H9 (cell line): ENCODE results near the gene SLC2A5. TPM values are rescaled to one million over a fixed set of nuclear protein-coding genes. Genes with fewer than 3 reads are reported as not detected.

Experiments used
- DNase-seq: peaks from one replicate; pipeline ENCODE4 v3.0.0-alpha.2; 2017
- H2AFZ ChIP-seq: one replicate; pipeline ENCODE4 v1.6.1; 2013; ENCODE audit warnings: mild to moderate bottlenecking, low read length, control low read depth, moderate library complexity
- H2AK5ac ChIP-seq: 2 replicates; pipeline ENCODE4 v1.6.1; 2013; ENCODE audit warnings: low read length, control low read depth, mixed read lengths; ENCODE audit not compliant: insufficient read length
- H2BK120ac ChIP-seq: one replicate; pipeline ENCODE4 v1.6.1; 2013; ENCODE audit warnings: low read depth, mild to moderate bottlenecking, low read length, control low read depth, inconsistent platforms; ENCODE audit not compliant: poor library complexity, severe bottlenecking
- H2BK12ac ChIP-seq: 2 replicates; pipeline ENCODE4 v1.6.1; 2013; ENCODE audit warnings: low read length, control low read depth, mixed read lengths, low read depth; ENCODE audit not compliant: insufficient read length
- H2BK15ac ChIP-seq: 2 replicates; pipeline ENCODE4 v1.6.1; 2013; ENCODE audit warnings: low read depth, low read length, control low read depth
- H2BK20ac ChIP-seq: one replicate; pipeline ENCODE4 v1.6.1; 2013; ENCODE audit warnings: low read depth, mild to moderate bottlenecking, low read length, control low read depth, inconsistent platforms; ENCODE audit not compliant: poor library complexity, severe bottlenecking
- H2BK5ac ChIP-seq: 2 replicates; pipeline ENCODE4 v1.6.1; 2013; ENCODE audit warnings: low read length, control low read depth, mixed read lengths; ENCODE audit not compliant: insufficient read length
- H3K14ac ChIP-seq: 2 replicates; pipeline ENCODE4 v1.6.1; 2013; ENCODE audit warnings: low read length, control low read depth; ENCODE audit not compliant: insufficient read depth
- H3K18ac ChIP-seq: 2 replicates; pipeline ENCODE4 v1.6.1; 2013; ENCODE audit warnings: low read depth, mild to moderate bottlenecking, mixed read lengths, low read length, control low read depth; ENCODE audit not compliant: insufficient read length
- H3K23ac ChIP-seq: 2 replicates; pipeline ENCODE4 v1.6.1; 2013; ENCODE audit warnings: low read length, control low read depth, mixed read lengths, low read depth; ENCODE audit not compliant: insufficient read length
- H3K23me2 ChIP-seq: 2 replicates; pipeline ENCODE4 v1.6.1; 2013; ENCODE audit warnings: low read depth, mild to moderate bottlenecking, mixed read lengths, low read length, control low read depth; ENCODE audit not compliant: insufficient read length, poor library complexity, severe bottlenecking
- H3K27ac ChIP-seq: 2 replicates; pipeline ENCODE4 v1.5.1; 2013; ENCODE audit warnings: low read length, control low read depth, mixed read lengths, low read depth; ENCODE audit not compliant: insufficient read length
- H3K27me3 ChIP-seq: 2 replicates; pipeline ENCODE4 v1.6.1; 2013; ENCODE audit warnings: low read length, control low read depth, inconsistent platforms; ENCODE audit not compliant: insufficient read depth
- H3K4ac ChIP-seq: 2 replicates; pipeline ENCODE4 v1.6.1; 2013; ENCODE audit warnings: low read depth, mild to moderate bottlenecking, control low read depth, inconsistent platforms, low read length, moderate library complexity
- H3K4me1 ChIP-seq: 2 replicates; pipeline ENCODE4 v1.6.1; 2013; ENCODE audit warnings: low read length, control low read depth, inconsistent platforms; ENCODE audit not compliant: insufficient read depth
- H3K4me2 ChIP-seq: 2 replicates; pipeline ENCODE4 v1.6.1; 2013; ENCODE audit warnings: low read length, control low read depth, mixed read lengths; ENCODE audit not compliant: insufficient read length, insufficient read depth
- H3K56ac ChIP-seq: 2 replicates; pipeline ENCODE4 v1.6.1; 2013; ENCODE audit warnings: low read depth, mild to moderate bottlenecking, mixed read lengths, low read length, control low read depth; ENCODE audit not compliant: insufficient read length
- H3K79me1 ChIP-seq: 2 replicates; pipeline ENCODE4 v1.6.1; 2013; ENCODE audit warnings: low read depth, mild to moderate bottlenecking, moderate library complexity, low read length, control low read depth, inconsistent platforms; ENCODE audit not compliant: insufficient read depth, poor library complexity, severe bottlenecking
- H3K79me2 ChIP-seq: 2 replicates; pipeline ENCODE4 v1.6.1; 2013; ENCODE audit warnings: low read length, control low read depth, inconsistent platforms; ENCODE audit not compliant: insufficient read depth
- H3K9ac ChIP-seq: 2 replicates; pipeline ENCODE4 v1.6.1; 2013; ENCODE audit warnings: low read length, control low read depth, mixed read lengths; ENCODE audit not compliant: insufficient read length; ENCODE audit errors: extremely low read depth
- H3K9me3 ChIP-seq: one replicate; pipeline ENCODE4 v1.6.1; 2013; ENCODE audit warnings: low read depth, low read length, inconsistent platforms; ENCODE audit not compliant: control insufficient read depth
- H3T11ph ChIP-seq: one replicate; pipeline ENCODE4 v1.6.1; 2013; ENCODE audit warnings: mild to moderate bottlenecking, low read length, control low read depth, inconsistent platforms
- H4K20me1 ChIP-seq: one replicate; pipeline ENCODE4 v1.6.1; 2013; ENCODE audit not compliant: control insufficient read depth, insufficient read length, insufficient read depth
- H4K5ac ChIP-seq: 2 replicates; pipeline ENCODE4 v1.6.1; 2013; ENCODE audit warnings: low read depth, mild to moderate bottlenecking, mixed read lengths, low read length, control low read depth; ENCODE audit not compliant: insufficient read length
- H4K8ac ChIP-seq: replicated peaks from 2 replicates; pipeline ENCODE4 v1.6.1; 2013; ENCODE audit warnings: low read length, control low read depth, mixed read lengths, low read depth; ENCODE audit not compliant: insufficient read length
- H4K91ac ChIP-seq: 2 replicates; pipeline ENCODE4 v1.6.1; 2013; ENCODE audit warnings: low read depth, mild to moderate bottlenecking, moderate library complexity, mixed read lengths, low read length, control low read depth; ENCODE audit not compliant: insufficient read length
- H3K27ac Mint-ChIP-seq, 3 experiments: 2 replicates in 2 of 3; 3 replicates in 1 of 3; pipeline ENCODE4 v1.8.0; 2020 to 2021; ENCODE audit warnings: mixed read lengths in 3 of 3, mild to moderate bottlenecking in 1 of 3, moderate library complexity in 1 of 3
- H3K27me3 Mint-ChIP-seq: 2 replicates; pipeline ENCODE4 v1.8.0; 2021; ENCODE audit warnings: low read depth, mild to moderate bottlenecking, moderate library complexity, mixed read lengths
- H3K36me3 Mint-ChIP-seq, 3 experiments: 2 replicates in 2 of 3; 3 replicates in 1 of 3; pipeline ENCODE4 v1.8.0; 2020 to 2021; ENCODE audit warnings: low read depth in 3 of 3, mixed read lengths in 3 of 3; ENCODE audit not compliant: insufficient read depth in 1 of 3
- H3K4me1 Mint-ChIP-seq, 2 experiments: 2 replicates each; pipeline ENCODE4 v1.8.0; 2020; ENCODE audit warnings: mixed read lengths in 2 of 2
- H3K4me3 Mint-ChIP-seq, 2 experiments: 2 replicates in 1 of 2; 3 replicates in 1 of 2; pipeline ENCODE4 v1.8.0; 2020 to 2021; ENCODE audit warnings: mild to moderate bottlenecking in 2 of 2, mixed read lengths in 2 of 2, moderate library complexity in 1 of 2
- H3K9me3 Mint-ChIP-seq, 2 experiments: 2 replicates in 1 of 2; 3 replicates in 1 of 2; pipeline ENCODE4 v1.8.0; 2020; ENCODE audit warnings: mild to moderate bottlenecking in 2 of 2, mixed read lengths in 2 of 2, moderate library complexity in 1 of 2
- CTCF ChIP-seq: fragments of 200-600 bp; sonication (generic); conservative IDR thresholded peaks from 3 replicates; pipeline ENCODE4 v1.8.0; 2021; ENCODE audit warnings: antibody characterized with exemption, mild to moderate bottlenecking
- WGBS: extraction: QIAGEN DNeasy Blood & Tissue Kit; methylation state at CpG from one replicate; pipeline ENCODE4 v1.1.7; 2013; ENCODE audit warnings: missing lambda C conversion rate, low lambda C conversion rate, mixed read lengths; ENCODE audit not compliant: insufficient read length; ENCODE audit errors: extremely low coverage; 5-methylcytosine and 5-hydroxymethylcytosine counted together
- total RNA-seq: library from RNA; stranded (reverse); gene quantifications from 2 replicates; pipeline ENCODE4 v1.2.1, GENCODE V29; 2021

The SLC2A5 gene
- total RNA-seq, 1 experiment from 2014 or later, result not detected

DNA sequence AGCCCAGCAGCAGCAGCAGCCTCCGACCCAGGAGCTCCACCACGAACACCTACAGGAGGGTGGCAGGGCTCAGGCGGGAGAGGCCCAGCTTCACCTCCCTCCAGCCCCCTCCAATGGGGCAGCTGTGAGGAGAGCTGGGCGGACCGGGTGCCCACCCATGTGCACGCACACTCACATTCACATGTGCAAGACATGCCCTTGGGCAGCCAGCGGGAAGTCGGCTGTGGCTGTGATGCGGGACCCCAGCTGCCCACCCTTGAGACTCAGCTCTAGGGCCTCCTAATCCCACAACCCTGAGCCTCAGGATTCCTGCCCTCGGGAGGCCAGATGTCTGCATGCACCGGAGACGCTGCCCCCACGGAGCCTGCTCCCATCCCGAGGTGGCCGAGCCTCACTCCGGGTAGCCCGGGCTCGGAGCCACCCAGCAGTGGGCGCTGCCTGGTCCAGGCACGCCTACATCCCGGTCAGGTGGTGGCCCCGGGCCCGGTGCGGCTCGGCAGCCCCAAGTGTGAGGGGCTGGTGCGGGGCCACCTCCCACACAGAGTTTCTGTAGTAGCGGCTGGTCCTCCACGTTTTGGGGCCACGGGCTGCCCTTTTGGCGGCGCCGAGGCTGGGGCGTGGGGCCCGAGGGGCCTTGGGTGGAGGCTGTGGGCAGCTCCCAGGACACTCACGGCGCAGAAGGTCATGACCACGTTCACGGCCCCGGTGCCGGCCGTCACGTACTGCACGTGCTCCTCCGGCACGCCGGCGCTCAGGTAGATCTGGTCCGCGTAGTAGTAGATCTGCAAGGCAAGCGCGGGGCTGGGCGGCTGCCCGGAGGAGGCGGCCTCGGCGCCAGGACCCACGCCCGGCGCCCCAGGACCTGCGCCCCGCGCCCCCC is 30.3 kb downstream of the SLC2A5 start:
- no peak overlapping the region for H3K14ac ChIP-seq
- WGBS, result no CpG with 5 or more reads among the region's 62 CpGs
- no peaks in the 10 kb centered on the region for H3K23me2 ChIP-seq
- no peak overlapping the region for H3K23ac ChIP-seq
- H2BK120ac ChIP-seq, result no peak overlapping the region
- no peak overlapping the region for H3K27ac ChIP-seq
- H3K4me1 Mint-ChIP-seq, result peaks cover 2% of the 10 kb centered on the region in 2 experiments
- H3K9ac ChIP-seq, result no peak overlapping the region
- H4K5ac ChIP-seq, result no peak overlapping the region
- H3K18ac ChIP-seq, result no peak overlapping the region
- no peak overlapping the region for H4K8ac ChIP-seq
- no peaks in the 10 kb centered on the region for H3K9me3 ChIP-seq
- no peak overlapping the region for H2AFZ ChIP-seq
- DNase-seq, result peak; percentile 48
- no peak overlapping the region for H2BK15ac ChIP-seq
- no peak overlapping the region for H2BK12ac ChIP-seq
- H3K4me1 ChIP-seq, result no peaks in the 10 kb centered on the region
- peaks cover 4% of the 10 kb centered on the region for H4K20me1 ChIP-seq
- peaks cover 0 to 5% (median 3%) of the 10 kb centered on the region in 3 experiments; a peak in 5 of 7 replicates for H3K36me3 Mint-ChIP-seq
- H3K27ac Mint-ChIP-seq, result no peak overlapping the region
- peaks cover 5 to 9% of the 10 kb centered on the region in 2 experiments for H3K9me3 Mint-ChIP-seq
- TF ChIP-seq CTCF, result no peak
- H3K27me3 ChIP-seq, result no peaks in the 10 kb centered on the region
- no peak overlapping the region for H3K56ac ChIP-seq
- H3K27me3 Mint-ChIP-seq, result peaks cover 8% of the 10 kb centered on the region
- no peaks in the 10 kb centered on the region for H3K79me1 ChIP-seq
- H2AK5ac ChIP-seq, result no peak overlapping the region
- no peak overlapping the region for H3K4ac ChIP-seq
- H2BK20ac ChIP-seq, result no peak overlapping the region
- no peak overlapping the region for H3K4me2 ChIP-seq
- no peaks in the 10 kb centered on the region for H3K79me2 ChIP-seq
- H4K91ac ChIP-seq, result no peak overlapping the region
- H2BK5ac ChIP-seq, result no peak overlapping the region
- no peak overlapping the region for H3T11ph ChIP-seq
- H3K4me3 Mint-ChIP-seq, result no peak overlapping the region
